GM12874 (cell line): ENCODE results near the gene BTBD16.

Source experiments
- CTCF ChIP-seq: IDR thresholded peaks from 2 replicates; pipeline ENCODE4 v1.5.1; 2011; ENCODE audit warnings: low read depth, mild to moderate bottlenecking, control low read depth, low read length, moderate library complexity; ENCODE audit not compliant: insufficient read depth

Gene BTBD16

DNA sequence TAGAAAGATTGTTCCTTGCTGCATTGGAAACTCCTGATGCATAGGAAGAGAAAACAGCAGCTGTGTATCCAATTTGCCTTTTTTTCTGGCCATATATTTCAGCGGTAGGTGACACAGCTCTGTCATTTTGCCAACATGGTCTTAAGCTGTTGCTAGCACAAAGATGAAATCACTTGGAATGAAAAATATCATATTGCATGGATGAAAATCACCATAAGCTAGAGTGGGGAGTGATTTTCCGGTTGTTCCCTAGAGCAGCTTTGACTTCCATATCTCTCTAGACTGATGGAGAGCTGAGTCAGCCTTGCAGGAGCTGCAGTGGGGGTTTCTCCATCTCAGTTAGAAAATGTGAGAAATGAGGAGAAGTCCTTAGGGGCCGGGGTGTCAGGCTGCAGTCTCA, 38.3 kb upstream of the BTBD16 start:
- TF ChIP-seq CTCF = no peak

GRCh38 chr10:122233857-122234348, 37.2 kb upstream of the BTBD16 start:
- no peak for TF ChIP-seq CTCF

- TF ChIP-seq CTCF = no peak
These were observed 36.7 kb upstream of the BTBD16 start for GRCh38 chr10:122234416-122234815.

DNA sequence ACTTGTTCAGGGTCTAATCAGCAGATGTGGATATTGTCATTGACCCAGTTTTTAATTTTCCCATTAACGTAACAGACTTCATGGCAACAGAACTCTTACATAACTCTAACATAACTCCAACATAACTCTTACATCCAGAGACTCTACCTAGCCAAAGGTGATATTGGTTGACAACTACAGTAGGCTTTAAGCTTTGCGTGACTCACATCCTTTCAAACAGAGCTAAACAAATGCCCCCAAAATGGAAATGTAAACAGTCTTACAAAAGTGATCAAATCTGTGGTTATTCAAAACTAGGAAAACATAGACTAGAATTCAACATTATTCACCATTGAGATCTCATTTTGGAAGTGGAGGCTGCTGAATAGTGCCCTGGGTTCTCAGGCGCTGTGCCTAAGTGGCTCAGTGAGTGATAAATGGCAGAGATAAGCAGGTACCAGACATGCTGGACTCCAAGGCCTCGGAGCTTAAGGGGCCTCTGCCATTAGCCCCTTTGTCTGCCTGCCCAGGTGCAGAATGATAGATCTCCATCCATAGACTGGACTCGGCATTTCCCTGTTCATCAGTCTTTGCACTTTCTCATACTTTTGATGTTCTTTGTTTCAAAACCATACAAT, 34.3 kb upstream of the BTBD16 start:
- TF ChIP-seq CTCF = no peak

GRCh38 chr10:122237331-122237990, 33.6 kb upstream of the BTBD16 start:
- no peak for TF ChIP-seq CTCF

DNA sequence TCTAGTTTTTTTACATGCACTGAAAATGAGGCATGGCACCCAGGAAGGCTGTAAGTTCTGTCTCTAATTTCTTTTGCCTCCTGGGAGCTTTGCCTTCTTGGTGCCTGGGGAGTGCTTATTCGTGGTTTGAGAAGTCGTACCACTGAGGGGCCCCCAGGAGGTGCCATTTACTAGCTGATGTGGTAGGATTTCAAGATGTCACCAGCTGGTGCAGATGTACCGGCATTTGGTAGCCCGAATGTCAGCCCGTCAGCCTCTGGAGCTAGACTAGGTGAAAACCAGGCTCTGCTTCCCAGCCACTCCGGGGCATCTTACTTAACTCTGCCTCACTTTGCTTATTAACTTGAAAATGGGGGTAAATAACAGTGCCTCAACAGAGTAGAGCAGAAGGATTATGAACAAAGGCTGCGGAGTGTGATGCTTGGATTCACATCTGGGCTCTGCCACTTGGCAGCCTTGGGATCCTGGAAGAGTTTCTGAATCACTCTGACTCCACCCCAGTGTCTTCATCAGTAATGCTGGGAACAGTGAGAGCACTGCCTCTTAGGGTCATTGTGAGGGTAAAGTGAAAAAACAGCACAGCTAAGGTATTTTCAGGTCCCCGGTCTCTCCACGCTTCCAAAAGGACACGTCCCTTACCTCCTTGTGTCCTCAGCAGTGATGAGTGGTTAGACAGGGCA, 31.4 kb upstream of the BTBD16 start:
- no peak for TF ChIP-seq CTCF

DNA sequence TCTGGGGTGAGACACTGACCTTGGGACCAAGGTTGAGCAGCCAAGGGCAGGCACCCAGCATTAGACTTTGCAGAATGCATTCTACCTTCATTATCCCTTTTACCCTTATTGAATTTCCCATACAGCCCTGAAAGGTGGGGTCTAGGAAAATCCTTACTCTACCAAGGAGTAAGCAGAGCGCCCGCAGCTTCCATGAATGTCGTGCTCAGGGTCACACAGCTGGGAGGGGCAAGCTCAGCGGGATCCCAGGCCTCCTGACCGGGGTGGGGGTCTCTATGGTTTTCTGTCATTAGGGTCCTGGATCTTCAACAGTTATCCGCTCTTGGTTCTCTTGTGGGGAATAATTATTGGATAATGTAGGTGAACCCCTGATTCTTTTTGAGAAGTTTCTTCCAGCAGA, 30.7 kb upstream of the BTBD16 start:
- no peak for TF ChIP-seq CTCF
